IPS-NIHi7 (cell line): ENCODE results near the gene SIPA1L2.
A peak's percentile ranks its signal among the peaks of the same experiment; 100 is the strongest.
"Not testable (repeated sequence)": the region's sequence is repeated elsewhere in the genome, so short reads cannot be mapped to it uniquely, and the experiment has no call there.

ENCODE experiments used
- DNase-seq: peaks from one replicate; pipeline ENCODE4 v3.0.0; 2012; ENCODE audit warnings: mixed read lengths; ENCODE audit errors: extremely low spot score

Gene SIPA1L2

GRCh38 chr1:232617237-232617636 lies 12.7 kb downstream of the SIPA1L2 start:
- no peak for DNase-seq

GRCh38 chr1:232615306-232615800 lies 14.6 kb downstream of the SIPA1L2 start:
- no peak for DNase-seq

- no peak for DNase-seq
Observed at GRCh38 chr1:232614811-232615210, 15.1 kb downstream of the SIPA1L2 start.

GRCh38 chr1:232613752-232614381 lies 16.1 kb downstream of the SIPA1L2 start:
- no peak for DNase-seq

GRCh38 chr1:232612836-232613235 lies 17.1 kb downstream of the SIPA1L2 start:
- DNase-seq, result not testable (repeated sequence)

GRCh38 chr1:232611834-232612233 lies 18.1 kb downstream of the SIPA1L2 start:
- peak; percentile 30 for DNase-seq

GRCh38 chr1:232610902-232611745 lies 18.8 kb downstream of the SIPA1L2 start:
- not testable (repeated sequence) for DNase-seq

GRCh38 chr1:232610192-232610901 lies 19.6 kb downstream of the SIPA1L2 start:
- DNase-seq, result no peak

GRCh38 chr1:232608427-232608826 lies 21.5 kb downstream of the SIPA1L2 start:
- DNase-seq, result no peak

GRCh38 chr1:232602622-232603021 lies 27.3 kb downstream of the SIPA1L2 start:
- no peak for DNase-seq

- DNase-seq, result peak; percentile 38
Observed at GRCh38 chr1:232600424-232601258, 29.3 kb downstream of the SIPA1L2 start.

GRCh38 chr1:232599178-232600041 lies 30.5 kb downstream of the SIPA1L2 start:
- no peak for DNase-seq

GRCh38 chr1:232598837-232599177 lies 31.1 kb downstream of the SIPA1L2 start:
- no peak for DNase-seq

GRCh38 chr1:232598133-232598532 lies 31.8 kb downstream of the SIPA1L2 start:
- no peak for DNase-seq

- no peak for DNase-seq
Observed at GRCh38 chr1:232597721-232598120, 32.2 kb downstream of the SIPA1L2 start.

- DNase-seq, result peak; percentile 32
Observed at GRCh38 chr1:232596666-232597303, 33.1 kb downstream of the SIPA1L2 start.

GRCh38 chr1:232594768-232595698 lies 34.9 kb downstream of the SIPA1L2 start:
- no peak for DNase-seq

- no peak for DNase-seq
Observed at GRCh38 chr1:232593717-232594502, 36.0 kb downstream of the SIPA1L2 start.
